WTC11 (cell line): ENCODE data around the gene PREB. TPM values are rescaled to one million over a fixed set of nuclear protein-coding genes. Genes with fewer than 3 reads are reported as not detected.

Experiments
- ATAC-seq: fragments of 200-7000 bp; cut with Tn5 transposase; 2 replicates; pipeline ENCODE4 v1.10.0; 2021; ENCODE audit warnings: mild to moderate bottlenecking, moderate library complexity
- CTCF ChIA-PET: fragments of 300-600 bp; sonication (Branson Sonifier 250); formaldehyde crosslinking; loops from one replicate; lab custom pipeline; 2021; ENCODE audit warnings: antibody characterized with exemption; lab: Charles Lee
- POLR2A ChIA-PET: fragments of 350-600 bp; sonication (Branson Sonifier 250); formaldehyde crosslinking; loops from one replicate; lab custom pipeline; 2021; ENCODE audit warnings: antibody characterized with exemption; lab: Charles Lee
- DNase-seq: peaks from one replicate; pipeline ENCODE4 v3.0.0; 2021; ENCODE audit warnings: low spot score
- H3K27ac Mint-ChIP-seq: 2 replicates; pipeline ENCODE4 v1.8.0; 2021; ENCODE audit warnings: mixed read lengths
- H3K27me3 Mint-ChIP-seq: 2 replicates; pipeline ENCODE4 v1.8.0; 2021; ENCODE audit warnings: low read depth, mild to moderate bottlenecking, moderate library complexity, mixed read lengths
- H3K36me3 Mint-ChIP-seq: 2 replicates; pipeline ENCODE4 v1.8.0; 2021; ENCODE audit warnings: mixed read lengths
- H3K4me1 Mint-ChIP-seq: 2 replicates; pipeline ENCODE4 v1.8.0; 2022; ENCODE audit warnings: mixed read lengths
- H3K4me3 Mint-ChIP-seq: 2 replicates; pipeline ENCODE4 v1.8.0; 2021; ENCODE audit warnings: mild to moderate bottlenecking, moderate library complexity, mixed read lengths
- H3K9me3 Mint-ChIP-seq: 2 replicates; pipeline ENCODE4 v1.8.0; 2021; ENCODE audit warnings: mixed read lengths
- AFF4 ChIP-seq: sonication (generic); formaldehyde crosslinking; IDR thresholded peaks from 2 replicates; pipeline ENCODE4 v1.8.1; 2023; ENCODE audit warnings: mild to moderate bottlenecking, missing genetic modification reagents, borderline replicate concordance
- ATF3 ChIP-seq: sonication (generic); formaldehyde crosslinking; conservative IDR thresholded peaks from 2 replicates; pipeline ENCODE4 v1.8.1; 2022; ENCODE audit warnings: mild to moderate bottlenecking, missing genetic modification reagents
- CREM ChIP-seq: sonication (generic); formaldehyde crosslinking; IDR thresholded peaks from 2 replicates; pipeline ENCODE4 v1.8.1; 2022; ENCODE audit warnings: mild to moderate bottlenecking, missing genetic modification reagents, moderate library complexity
- E2F1 ChIP-seq: sonication (generic); formaldehyde crosslinking; IDR thresholded peaks from 2 replicates; pipeline ENCODE4 v1.8.0; 2022; ENCODE audit warnings: mild to moderate bottlenecking, missing genetic modification reagents
- E2F5 ChIP-seq: sonication (generic); formaldehyde crosslinking; IDR thresholded peaks from 2 replicates; pipeline ENCODE4 v1.8.1; 2022; ENCODE audit warnings: mild to moderate bottlenecking, moderate library complexity, missing genetic modification reagents
- FOXP4 ChIP-seq: sonication (generic); formaldehyde crosslinking; IDR thresholded peaks from 2 replicates; pipeline ENCODE4 v1.8.0; 2022; ENCODE audit warnings: mild to moderate bottlenecking, missing genetic modification reagents
- JUN ChIP-seq: sonication (generic); formaldehyde crosslinking; IDR thresholded peaks from 2 replicates; pipeline ENCODE4 v1.8.0; 2023; ENCODE audit warnings: mild to moderate bottlenecking, missing genetic modification reagents
- KAT7 ChIP-seq: sonication (generic); formaldehyde crosslinking; IDR thresholded peaks from 2 replicates; pipeline ENCODE4 v1.8.1; 2023; ENCODE audit warnings: missing genetic modification reagents, mild to moderate bottlenecking, borderline replicate concordance
- MAX ChIP-seq: sonication (generic); formaldehyde crosslinking; IDR thresholded peaks from 2 replicates; pipeline ENCODE4 v1.8.0; 2022; ENCODE audit warnings: mild to moderate bottlenecking, missing genetic modification reagents
- MLX ChIP-seq: sonication (generic); formaldehyde crosslinking; IDR thresholded peaks from 2 replicates; pipeline ENCODE4 v1.8.1; 2023; ENCODE audit warnings: mild to moderate bottlenecking, missing genetic modification reagents, moderate library complexity
- NFE2L1 ChIP-seq: sonication (generic); formaldehyde crosslinking; IDR thresholded peaks from 2 replicates; pipeline ENCODE4 v1.8.1; 2023; ENCODE audit warnings: missing genetic modification reagents
- PRRX2 ChIP-seq: fragments of 250-450 bp; sonication (Bioruptor Pico); IDR thresholded peaks from 2 replicates; pipeline ENCODE4 v1.8.0; 2021; ENCODE audit warnings: mild to moderate bottlenecking
- RELA ChIP-seq: sonication (generic); formaldehyde crosslinking; IDR thresholded peaks from 2 replicates; pipeline ENCODE4 v1.8.1; 2022; ENCODE audit warnings: missing genetic modification reagents, mild to moderate bottlenecking, borderline replicate concordance
- SOX15 ChIP-seq: fragments of 250-450 bp; sonication (Bioruptor Pico); IDR thresholded peaks from 2 replicates; pipeline ENCODE4 v1.9.0; 2021; ENCODE audit warnings: mild to moderate bottlenecking
- TCF7 ChIP-seq: sonication (generic); formaldehyde crosslinking; IDR thresholded peaks from 2 replicates; pipeline ENCODE4 v1.8.0; 2022; ENCODE audit warnings: mild to moderate bottlenecking, low read depth, missing genetic modification reagents, moderate library complexity
- TP53 ChIP-seq: sonication (generic); formaldehyde crosslinking; IDR thresholded peaks from 2 replicates; pipeline ENCODE4 v1.8.1; 2023; ENCODE audit warnings: mild to moderate bottlenecking, missing genetic modification reagents
- ZNF121 ChIP-seq: sonication (generic); formaldehyde crosslinking; IDR thresholded peaks from 2 replicates; pipeline ENCODE4 v1.8.0; 2023; ENCODE audit warnings: missing genetic modification reagents
- ZNF263 ChIP-seq: sonication (generic); formaldehyde crosslinking; IDR thresholded peaks from 2 replicates; pipeline ENCODE4 v1.8.1; 2022; ENCODE audit warnings: low read depth, mild to moderate bottlenecking, moderate library complexity, missing genetic modification reagents
- ZNF281 ChIP-seq: sonication (generic); formaldehyde crosslinking; IDR thresholded peaks from 2 replicates; pipeline ENCODE4 v1.8.0; 2023; ENCODE audit warnings: mild to moderate bottlenecking, missing genetic modification reagents
- ZSCAN18 ChIP-seq: fragments of 250-450 bp; sonication (Bioruptor Pico); IDR thresholded peaks from 2 replicates; pipeline ENCODE4 v2.1.2; 2022; ENCODE audit warnings: mild to moderate bottlenecking, moderate library complexity
- total RNA-seq: library from RNA; stranded (reverse); gene quantifications from 3 replicates; pipeline ENCODE4 v1.2.3, GENCODE V29; 2021

The PREB gene
- total RNA-seq, 1 experiment from 2014 or later, result 69.2 TPM

- ATAC-seq, result no peak
- CTCF ChIA-PET, result interaction anchor here (1.2 to 2.0 kb wide), 2 partner anchors 41 to 62 kb away, joined by 4 read pairs; no protein-coding TSS in a partner anchor
- Mint-ChIP-seq H3K4me3 (no peak overlapping the region), H3K27ac (no peak overlapping the region), H3K27me3 (peaks cover 13% of the 10 kb centered on the region; the same call in 1 of the 2 replicates), H3K4me1 (peaks cover 20% of the 10 kb centered on the region), H3K9me3 (no peaks in the 10 kb centered on the region), H3K36me3 (peaks cover 21% of the 10 kb centered on the region)
- DNase-seq, result no peak
- POLR2A ChIA-PET, result no interaction called here
- no peak for TF ChIP-seq ATF3
- TF ChIP-seq JUN (CRISPR knock-in tag), result no peak
- no peak for TF ChIP-seq E2F5 (CRISPR knock-in tag)
- no peak for TF ChIP-seq KAT7 (CRISPR knock-in tag)
- no peak for TF ChIP-seq PRRX2
- no peak for TF ChIP-seq ZNF121
- TF ChIP-seq FOXP4, result no peak
- no peak for TF ChIP-seq MLX (CRISPR knock-in tag)
- no peak for TF ChIP-seq E2F1 (CRISPR knock-in tag)
- no peak for TF ChIP-seq CREM
- TF ChIP-seq SOX15, result no peak
- TF ChIP-seq ZNF263 (CRISPR knock-in tag), result no peak
- no peak for TF ChIP-seq MAX (CRISPR knock-in tag)
- TF ChIP-seq TCF7 (CRISPR knock-in tag), result no peak
- no peak for TF ChIP-seq RELA
- TF ChIP-seq ZNF281, result no peak
- TF ChIP-seq AFF4, result no peak
- no peak for TF ChIP-seq TP53
- no peak for TF ChIP-seq NFE2L1 (CRISPR knock-in tag)
- no peak for TF ChIP-seq ZSCAN18 (CRISPR knock-in tag)
Measured at GRCh38 chr2:27128668-27129571, 5.5 kb downstream of the PREB start.
